ENCODE measurements around the gene SELENOH.

DNA sequence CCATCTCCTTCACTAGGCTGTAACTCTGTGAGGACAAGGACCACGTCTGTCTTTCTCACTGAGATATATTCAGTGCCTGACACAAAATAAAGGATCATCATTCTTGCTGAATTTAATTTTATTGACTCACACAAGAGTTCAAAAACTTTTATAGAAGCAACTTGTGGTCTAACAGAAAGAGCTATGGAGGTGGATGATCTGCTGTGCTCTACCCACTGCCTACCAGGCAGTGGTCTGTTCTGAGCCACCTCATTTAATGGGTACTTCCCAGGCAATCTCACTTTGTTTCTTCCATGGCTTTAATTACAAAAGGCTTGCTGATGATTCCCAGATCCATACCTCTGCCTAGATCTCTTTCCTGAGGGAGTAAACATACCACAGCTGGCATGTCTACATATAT lies 5.6 kb downstream of the SELENOH start:
- TF ChIP-seq EZH2 (IDR thresholded peaks at IDR 0.05; ENCODE audit: low read length, unreplicated experiment): no peak
- TF ChIP-seq, protein P1, sequence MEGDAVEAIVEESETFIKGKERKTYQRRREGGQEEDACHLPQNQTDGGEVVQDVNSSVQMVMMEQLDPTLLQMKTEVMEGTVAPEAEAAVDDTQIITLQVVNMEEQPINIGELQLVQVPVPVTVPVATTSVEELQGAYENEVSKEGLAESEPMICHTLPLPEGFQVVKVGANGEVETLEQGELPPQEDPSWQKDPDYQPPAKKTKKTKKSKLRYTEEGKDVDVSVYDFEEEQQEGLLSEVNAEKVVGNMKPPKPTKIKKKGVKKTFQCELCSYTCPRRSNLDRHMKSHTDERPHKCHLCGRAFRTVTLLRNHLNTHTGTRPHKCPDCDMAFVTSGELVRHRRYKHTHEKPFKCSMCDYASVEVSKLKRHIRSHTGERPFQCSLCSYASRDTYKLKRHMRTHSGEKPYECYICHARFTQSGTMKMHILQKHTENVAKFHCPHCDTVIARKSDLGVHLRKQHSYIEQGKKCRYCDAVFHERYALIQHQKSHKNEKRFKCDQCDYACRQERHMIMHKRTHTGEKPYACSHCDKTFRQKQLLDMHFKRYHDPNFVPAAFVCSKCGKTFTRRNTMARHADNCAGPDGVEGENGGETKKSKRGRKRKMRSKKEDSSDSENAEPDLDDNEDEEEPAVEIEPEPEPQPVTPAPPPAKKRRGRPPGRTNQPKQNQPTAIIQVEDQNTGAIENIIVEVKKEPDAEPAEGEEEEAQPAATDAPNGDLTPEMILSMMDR (conservative IDR thresholded peaks at IDR 0.05; ENCODE audit: low read depth, low read length): no peak

All from PC-3 (cell line).